Activated CD8-positive, alpha-beta memory T cell treated with anti-CD3 and anti-CD28 coated beads, Interleukin-2, amount 50 U/mL, for 4 hours (primary cell): ENCODE measurements around the gene PTPN1.
A peak's percentile ranks its signal among the peaks of the same experiment; 100 is the strongest.
"Not testable (repeated sequence)": the region's sequence is repeated elsewhere in the genome, so short reads cannot be mapped to it uniquely, and the experiment has no call there.

ENCODE experiments used
- DNase-seq: peaks from one replicate; pipeline ENCODE4 v3.0.0-alpha.2; 2020

The PTPN1 gene

GRCh38 chr20:50509923-50510705 is at the start of gene PTPN1:
Gene PTPN1, plus strand, starts transcription at chr20:50510383. Its CDS starts 145 bp downstream, at chr20:50510528.
- DNase-seq, result peak; percentile 98

GRCh38 chr20:50460608-50461267 is 49.4 kb upstream of the PTPN1 start:
- DNase-seq, result peak; percentile 80

GRCh38 chr20:50462093-50462690 is 48.0 kb upstream of the PTPN1 start:
- no peak for DNase-seq

GRCh38 chr20:50464026-50464724 is 46.0 kb upstream of the PTPN1 start:
- peak; percentile 57 for DNase-seq

GRCh38 chr20:50464725-50465650 is 45.2 kb upstream of the PTPN1 start:
- DNase-seq, result no peak

DNA sequence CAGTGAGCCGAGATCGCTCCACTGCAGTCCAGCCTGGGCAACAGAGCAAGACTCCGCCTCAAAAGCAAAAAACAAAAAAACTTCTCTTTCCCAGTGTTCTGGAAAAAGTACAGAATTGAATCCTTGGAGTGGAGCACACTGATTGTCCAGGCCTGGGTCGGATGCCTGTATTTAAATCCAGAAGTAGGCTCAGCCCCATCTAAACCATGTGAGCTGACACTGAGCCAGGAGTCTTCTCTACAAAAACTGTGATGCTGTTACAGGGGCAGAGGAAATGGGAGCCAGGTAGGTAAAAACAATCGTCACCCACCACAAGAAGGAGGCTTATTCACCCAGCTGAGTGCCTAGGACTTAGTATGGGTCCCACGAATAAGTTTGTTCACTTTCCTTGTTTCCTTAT is 43.0 kb upstream of the PTPN1 start:
- no peak for DNase-seq

DNA sequence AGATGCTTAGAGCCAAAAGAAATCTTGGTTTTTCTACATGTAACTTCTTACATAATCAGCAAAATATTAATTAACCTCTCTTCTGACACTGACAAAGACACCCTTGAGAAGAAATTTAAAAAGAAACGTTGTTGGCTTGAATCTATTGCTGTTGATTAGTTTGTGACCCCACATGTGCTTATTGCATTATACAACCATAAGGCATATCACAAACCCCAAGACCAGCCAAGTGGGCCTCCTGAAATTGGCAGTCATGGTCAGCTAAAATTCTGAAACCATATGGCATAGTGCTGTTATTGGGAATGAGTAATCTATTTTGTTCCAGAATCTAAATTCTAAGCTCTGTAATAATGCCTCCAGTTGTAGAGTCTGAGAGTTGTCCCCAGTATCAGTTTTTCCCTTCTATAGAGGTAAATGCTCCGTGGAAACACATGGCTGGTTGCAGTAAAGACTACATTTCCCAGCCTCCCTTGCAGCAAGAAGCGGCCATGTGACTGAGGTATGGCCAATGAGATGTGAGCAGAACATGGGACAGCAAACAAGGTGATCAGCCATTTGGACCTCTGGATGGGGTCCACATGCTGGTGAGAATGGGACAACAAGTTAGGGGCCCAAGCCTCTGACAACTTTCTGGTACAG is 42.3 kb upstream of the PTPN1 start:
- DNase-seq, result no peak

GRCh38 chr20:50468378-50468798 is 41.8 kb upstream of the PTPN1 start:
- DNase-seq, result no peak

DNA sequence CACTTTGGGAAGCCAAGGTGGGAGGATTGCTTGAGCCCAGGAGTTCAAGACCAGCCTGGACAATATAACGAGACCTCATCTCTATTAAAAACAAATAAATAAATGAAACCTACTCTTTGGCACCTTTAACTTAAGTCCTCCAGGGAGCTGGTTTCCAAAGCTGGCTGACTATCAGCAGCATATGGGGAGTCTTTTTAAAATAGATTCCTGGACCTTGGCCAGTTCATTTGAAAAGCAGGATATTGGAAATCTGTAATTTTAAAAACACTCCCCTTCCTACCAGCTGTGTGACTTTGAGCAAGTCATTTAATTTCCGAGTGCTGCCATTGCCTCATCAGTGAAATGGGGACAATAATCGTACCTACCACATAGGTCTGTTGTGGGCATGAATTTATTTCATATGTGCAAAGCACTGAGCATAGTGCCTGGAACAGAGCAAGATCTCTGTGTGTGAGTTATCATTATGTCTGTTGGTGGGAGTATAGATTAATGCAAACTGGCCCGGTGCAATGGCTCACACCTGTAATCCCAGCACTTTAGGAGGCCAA is 40.9 kb upstream of the PTPN1 start:
- no peak for DNase-seq

GRCh38 chr20:50469796-50470195 is 40.4 kb upstream of the PTPN1 start:
- DNase-seq, result no peak

GRCh38 chr20:50470264-50470858 is 39.8 kb upstream of the PTPN1 start:
- no peak for DNase-seq

DNA sequence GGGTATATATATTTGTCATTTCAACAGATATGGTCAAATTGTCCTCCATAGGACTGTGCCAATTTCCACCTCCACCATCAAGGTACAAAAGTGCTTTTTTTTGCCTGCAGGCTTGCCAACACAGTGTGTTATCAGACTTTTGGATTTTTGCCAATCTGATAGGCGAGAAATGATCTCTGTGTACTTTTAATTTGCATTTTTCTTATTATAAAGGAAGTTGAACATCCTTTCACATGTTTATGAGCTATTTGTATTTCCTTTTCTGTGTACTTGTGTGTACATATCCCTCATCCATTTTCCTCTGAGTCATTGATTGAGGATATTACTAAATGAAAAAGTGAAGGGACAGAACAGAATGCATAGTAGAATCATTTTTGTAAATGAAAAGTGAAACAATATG is 39.0 kb upstream of the PTPN1 start:
- DNase-seq, result no peak

- DNase-seq, result no peak
These were observed 37.2 kb upstream of the PTPN1 start for GRCh38 chr20:50472693-50473664.

- not testable (repeated sequence) for DNase-seq
These were observed 35.8 kb upstream of the PTPN1 start for GRCh38 chr20:50474356-50474755.

GRCh38 chr20:50475681-50476292 is 34.4 kb upstream of the PTPN1 start:
- DNase-seq, result no peak

GRCh38 chr20:50477239-50477872 is 32.8 kb upstream of the PTPN1 start:
- DNase-seq, result no peak

DNA sequence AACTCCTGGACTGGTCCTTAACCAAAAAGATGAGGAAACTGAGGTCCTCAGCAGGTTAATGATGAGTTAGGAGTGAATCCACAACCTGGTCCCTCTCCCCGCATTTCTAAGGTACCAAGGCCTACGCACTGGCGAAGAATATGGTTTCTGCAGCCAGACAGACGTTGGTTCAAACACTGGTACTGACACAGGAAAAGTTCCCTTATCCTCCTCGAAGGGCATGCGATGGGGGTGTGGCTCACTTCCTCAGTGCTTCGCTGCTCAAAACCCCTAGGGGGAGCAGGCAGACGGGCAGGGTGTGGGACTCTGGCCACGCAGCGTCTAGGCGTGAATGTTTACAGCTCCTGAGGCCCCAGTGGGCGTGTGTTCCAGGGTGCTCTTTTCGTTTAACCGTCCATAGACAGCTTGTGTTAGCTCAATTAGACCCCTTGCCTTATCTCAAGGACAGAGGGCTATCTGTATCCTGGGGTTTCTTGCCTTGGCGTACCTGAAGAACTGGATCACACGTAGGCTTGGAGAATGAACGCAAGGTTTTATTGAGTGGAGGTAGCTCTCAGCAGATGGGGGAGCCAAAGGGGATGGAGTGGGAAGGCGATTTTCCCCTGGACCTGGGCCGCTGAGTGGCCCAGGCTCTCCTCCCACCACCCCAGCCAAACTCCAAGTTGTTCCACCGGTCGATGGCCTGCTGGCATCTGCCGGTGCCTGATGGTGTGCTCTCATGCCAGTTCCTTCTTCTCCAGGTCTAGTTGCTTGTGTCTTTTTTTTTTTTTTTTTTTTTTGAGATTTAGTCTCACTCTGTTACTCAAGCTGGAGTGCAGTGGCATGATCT is 31.8 kb upstream of the PTPN1 start:
- peak; percentile 72 for DNase-seq

- no peak for DNase-seq
These were observed 28.4 kb upstream of the PTPN1 start for GRCh38 chr20:50481741-50482140.
